ENCODE results near the gene C5.
"Not testable (repeated sequence)": the region's sequence is repeated elsewhere in the genome, so short reads cannot be mapped to it uniquely, and the experiment has no call there.

The C5 gene

DNA sequence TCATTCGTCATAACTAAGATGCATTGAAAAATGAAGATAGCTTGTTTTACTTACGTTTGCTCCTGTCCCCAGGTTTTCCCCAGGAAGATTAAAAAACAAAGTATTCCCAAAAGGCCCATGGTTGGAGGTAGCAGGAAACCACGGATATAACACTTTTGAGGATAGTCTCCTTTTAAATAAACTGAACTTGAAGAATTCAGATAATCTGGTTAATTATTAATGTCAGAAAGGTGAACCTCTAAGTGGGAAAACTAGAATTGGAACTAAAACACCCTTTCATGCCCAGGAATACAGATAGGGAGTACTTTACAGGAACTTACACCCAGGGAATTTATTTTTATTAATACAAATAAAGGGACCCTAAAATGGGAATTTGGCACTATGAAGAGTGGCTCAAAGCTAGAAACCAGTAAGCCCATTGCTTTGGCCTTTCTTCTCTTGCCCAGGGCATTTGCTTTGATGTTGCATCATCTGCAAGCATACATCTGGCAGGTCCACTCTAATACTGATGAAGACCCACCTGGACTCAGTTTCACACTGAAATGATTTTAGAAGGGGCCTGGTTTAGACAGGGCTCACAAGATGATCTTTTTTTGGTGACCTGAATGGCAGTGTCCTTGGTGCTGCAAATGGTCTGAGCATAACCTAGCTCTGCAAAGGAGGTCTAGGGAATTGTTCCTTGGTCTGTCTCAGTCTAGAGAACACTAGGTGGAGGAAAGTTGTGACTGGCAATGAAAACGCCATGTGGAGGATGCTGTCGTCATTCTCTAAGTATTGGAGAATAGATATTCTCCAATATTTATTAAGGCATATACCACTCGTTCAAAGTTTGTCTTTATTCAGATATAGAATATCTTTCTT, at the start of gene C5:
TSS of gene C5 (minus strand) at position 148 of the 861 bp plus-strand sequence. CDS start at position 119, 29 bp downstream.
- DNase-seq: no peak

DNA sequence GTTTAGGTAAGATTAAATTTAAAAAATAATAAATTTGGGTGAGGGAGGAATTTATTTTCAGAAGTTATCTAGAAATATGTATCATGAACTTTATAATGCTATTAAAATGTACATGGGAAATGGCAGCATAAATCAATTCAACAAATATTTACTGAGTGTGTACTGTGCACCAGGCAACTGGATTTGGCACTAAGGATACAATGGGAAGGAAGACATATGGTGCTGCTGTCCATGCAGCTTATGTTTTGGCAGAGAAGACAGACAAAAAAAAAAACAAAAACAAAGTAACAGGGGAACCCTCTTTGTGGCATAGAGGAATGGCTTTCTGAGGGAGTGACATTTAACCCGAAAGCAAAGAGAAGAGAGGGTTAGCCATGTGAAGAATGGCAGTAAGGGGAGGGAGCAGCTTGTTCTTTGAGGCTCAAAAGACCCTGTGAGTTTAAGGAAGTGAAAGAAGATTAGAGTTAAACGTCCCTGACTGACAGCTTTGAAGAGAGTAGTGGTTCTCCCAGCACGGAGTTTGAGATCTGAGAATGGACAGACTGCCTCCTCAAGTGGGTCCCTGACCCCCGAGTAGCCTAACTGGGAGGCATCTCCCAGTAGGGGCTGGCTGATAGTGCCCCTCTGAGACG, 48.6 kb upstream of the C5 start:
- no peak for DNase-seq

DNA sequence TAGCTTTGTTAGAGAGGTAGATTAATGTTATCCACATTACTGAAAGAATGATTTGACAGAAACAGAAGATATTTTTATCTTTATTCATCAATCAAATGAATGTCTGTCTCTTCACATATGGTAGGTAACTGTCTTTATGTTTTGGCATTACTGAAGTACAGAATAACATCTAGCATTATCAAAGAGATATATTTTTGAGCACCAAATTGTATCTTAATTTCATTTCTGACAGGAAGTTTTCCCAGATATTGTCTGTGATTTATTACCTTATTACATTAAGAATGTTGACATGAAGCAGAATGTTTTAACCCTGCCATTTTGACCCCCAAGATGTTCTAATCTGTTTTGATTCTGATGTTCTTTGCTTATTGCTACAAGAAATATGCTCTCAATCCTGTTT, 45.0 kb upstream of the C5 start:
- DNase-seq: no peak

DNA sequence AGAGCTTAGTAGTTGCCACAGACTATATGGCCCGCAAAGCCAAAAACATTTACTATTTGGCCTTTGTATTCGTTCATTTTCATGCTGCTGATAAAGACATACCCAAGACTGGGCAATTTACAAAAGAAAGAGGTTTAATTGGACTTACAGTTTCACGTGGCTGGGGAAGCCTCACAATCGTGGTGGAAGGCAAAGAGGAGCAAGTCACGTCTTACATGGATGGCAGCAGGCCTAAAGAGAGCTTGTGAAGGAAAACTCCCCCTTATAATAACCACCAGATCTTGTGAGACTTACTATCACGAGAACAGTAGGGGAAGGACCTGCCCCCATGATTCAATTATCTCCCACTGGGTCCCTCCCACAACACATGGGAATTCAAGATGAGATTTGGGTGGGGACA, 40.7 kb upstream of the C5 start:
- not testable (repeated sequence) for DNase-seq

DNA sequence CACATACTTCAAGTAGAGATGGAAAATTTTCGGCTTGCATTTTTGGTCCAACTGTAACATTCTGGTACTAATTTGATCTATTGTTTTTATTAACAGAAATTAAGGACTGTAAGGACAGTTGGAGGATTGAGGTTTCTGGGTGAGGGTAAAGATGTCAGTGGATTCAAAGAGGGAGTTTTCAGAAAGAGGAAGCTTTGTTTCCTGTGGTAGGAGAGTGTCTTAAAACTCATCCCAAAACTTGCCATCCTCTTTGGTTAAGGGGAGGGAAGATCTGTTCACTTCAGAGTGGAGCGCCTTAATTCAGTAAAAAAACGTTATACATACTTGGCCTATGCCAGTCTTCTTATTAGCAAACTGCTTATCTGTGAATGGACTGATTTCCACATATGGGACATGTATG, 38.5 kb upstream of the C5 start:
- no peak for DNase-seq

DNA sequence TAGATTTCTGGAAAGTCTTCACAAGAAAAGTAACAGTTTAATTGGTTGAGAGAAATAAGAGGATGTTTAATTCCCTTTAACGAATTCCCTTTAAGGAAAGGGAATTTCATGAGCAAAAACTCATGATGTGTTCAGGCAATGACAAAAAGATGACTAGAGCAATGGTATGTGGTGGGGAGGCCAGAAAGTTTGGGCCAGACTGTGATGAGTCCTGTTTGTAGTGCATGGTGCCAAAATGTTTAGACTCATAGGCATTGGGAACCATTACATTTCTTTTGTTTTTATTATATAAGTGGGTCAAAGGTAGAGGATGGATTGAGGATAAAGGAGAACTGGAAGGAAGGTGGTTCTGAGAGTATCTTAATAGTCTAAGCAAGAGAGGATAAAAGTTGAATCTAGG, 35.6 kb upstream of the C5 start:
- no peak for DNase-seq

DNA sequence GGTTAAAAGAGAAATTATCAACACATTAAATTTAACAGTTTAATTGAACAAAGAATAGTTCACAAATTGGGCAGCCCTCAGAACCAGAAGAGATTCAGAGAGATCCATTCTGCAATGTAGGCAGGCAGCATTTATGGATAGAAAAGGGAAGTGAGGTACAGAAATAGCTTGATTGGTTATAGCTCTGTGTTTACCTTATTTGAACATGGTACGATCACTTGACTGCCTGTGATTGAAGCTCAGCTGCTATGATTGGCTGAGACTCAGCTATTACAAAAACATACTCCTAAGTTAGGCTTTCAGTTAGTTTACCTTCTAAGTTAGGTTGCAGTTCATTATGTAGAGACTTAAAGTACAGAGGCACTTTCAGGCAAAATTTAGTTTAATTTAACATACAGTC, 32.0 kb upstream of the C5 start:
- no peak for DNase-seq

DNA sequence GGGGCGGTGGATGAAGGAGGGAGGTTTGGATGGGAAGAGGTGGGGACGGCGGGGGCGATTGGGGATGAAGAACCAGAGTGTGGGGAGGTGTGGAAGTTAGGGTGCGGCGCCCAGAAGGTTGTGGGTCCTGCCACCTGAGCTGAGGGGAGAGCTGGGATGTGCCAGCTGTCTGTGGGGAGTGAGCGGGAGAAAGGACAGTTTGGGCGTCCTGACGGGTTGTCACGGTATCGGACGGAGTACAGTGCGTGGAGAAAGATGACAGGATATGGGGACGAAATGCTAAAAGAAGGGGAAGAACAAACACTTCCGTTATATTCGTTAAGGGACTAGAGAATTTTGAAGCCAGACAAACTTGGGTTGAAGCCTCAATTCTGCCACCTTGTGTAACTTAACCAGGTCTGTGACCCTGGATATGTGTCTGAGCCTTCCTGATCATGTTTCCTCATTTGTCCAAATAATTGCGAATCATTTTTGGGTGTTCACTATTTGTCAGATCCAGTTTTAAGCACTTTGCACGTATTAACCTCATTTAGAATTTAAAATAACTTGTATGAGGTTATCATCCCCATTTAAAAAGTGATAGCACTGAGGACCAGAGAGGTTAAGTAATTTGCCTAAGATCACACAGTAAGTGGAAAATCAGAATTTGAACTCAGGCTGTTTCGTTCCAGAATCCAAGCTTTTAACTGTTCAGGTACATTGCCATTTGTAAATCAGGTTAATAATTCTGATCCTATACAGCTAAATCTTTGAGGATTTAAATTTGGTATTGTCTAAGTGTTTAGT, 25.4 kb upstream of the C5 start:
- DNase-seq: peak; percentile 9

DNA sequence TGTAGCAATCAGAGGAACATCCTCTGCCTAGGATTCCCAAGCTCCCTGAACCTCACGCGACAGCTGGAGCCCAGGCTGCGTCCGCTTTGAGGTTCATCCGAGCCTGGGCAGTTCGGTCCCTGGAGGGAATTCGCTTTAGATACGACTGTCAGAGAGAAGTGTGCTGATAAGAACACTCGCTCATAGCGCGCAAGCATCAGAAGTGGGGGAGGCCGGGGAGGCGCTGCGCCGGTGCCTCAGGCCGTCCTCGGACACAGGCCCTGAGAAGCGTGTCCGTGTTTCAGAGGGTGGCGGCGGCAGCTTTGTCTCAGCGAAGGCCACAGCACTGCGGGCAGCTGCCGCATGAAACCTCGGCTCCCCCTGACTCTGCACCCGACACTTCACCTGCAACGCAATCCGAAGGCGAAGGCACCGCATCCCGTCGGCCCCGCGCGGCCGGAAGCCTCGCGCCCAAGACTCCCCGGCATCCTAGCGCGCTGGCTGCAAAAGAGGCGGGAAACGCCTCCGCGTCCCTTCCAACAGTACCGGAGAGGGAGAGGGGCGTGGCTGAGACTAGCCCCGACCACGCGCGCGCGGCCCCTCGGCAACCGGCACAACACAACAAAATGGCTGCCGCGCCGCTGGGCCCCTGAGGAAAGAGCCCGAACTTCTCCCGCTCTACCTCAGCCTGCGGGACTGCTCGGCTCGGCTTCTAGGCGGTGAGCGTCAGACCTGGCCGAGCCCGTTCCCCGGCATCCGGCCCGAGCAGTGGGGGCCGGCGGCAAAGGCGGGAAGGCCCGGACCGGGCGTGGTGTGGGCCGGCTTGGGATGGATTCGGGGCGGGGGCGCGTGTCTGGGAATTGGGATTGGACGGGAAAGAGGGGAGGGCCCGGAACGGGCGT, 24.5 kb upstream of the C5 start, which contains the start of gene CNTRL:
TSS of gene CNTRL (plus strand) at position 586 of the 881 bp plus-strand sequence. CDS start 13,372 bp downstream, outside the sequence.
- DNase-seq: peak; percentile 53

DNA sequence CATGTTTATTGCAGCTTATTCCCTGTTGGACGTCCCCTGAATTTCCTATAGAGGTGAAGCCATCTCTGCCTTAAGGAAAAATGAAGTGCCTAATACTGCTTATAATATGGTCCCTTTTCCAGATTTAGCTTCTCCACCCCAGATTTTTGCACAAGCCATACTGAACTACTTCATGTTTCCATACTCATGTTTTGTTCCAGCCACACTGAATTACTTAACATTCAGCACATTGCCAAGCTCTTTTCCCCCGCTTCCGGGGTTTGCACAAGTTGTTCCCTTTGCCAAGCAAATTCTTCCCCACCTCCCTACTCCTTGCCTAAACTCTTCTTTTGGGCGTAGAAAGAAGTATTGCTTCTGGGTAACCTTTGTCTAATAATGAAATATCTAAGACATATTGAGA, 23.0 kb upstream of the C5 start:
- no peak for DNase-seq

DNA sequence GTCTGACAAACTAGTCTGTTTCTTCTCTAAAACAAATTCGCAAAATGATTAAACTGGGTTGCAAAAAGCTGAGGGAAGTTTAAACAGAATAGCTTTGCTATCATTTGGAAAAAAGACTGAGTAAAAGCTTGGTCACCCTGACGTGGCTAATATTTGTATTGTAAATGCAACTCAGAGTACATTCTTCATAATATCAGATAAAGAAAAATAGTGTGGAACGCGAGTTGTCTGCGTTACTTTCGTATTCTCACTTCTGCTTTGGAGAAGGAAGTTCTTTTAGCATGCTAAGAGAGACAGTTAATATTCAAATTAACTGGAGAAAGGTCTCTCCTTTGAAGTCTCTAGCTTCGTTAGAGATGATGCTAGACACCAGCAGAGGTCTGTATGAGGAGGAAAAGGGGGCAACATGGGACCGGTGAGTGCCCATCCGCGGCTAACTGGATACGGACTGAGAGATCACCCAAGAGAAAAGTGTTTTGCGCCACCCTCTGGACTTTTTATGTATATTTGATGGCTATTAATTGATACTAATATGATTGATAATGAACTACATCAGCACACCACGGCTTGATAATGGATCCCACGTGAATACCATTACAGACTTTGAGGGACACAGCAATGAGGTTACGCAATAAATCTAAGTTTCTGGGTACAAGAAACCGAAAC, 21.8 kb upstream of the C5 start:
- DNase-seq: no peak

DNA sequence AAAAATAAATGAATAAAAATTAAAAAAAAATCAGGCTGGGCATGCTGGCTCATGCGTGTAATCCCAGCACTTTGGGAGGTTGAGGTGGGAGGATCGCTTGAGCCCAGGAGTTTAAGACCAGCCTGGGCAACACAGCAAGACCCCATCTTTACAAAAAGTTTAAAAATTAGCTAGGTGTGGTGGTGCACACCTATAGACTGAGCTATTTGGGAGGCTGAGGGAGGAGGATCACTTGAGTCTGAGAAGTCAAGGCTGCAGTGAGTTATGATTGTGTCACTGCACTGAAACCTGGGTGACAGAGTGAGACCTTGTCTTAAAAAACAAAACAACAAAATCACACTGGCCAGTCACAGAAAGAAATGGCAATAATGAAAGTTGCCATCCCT, 21.3 kb upstream of the C5 start:
- no peak for DNase-seq

DNA sequence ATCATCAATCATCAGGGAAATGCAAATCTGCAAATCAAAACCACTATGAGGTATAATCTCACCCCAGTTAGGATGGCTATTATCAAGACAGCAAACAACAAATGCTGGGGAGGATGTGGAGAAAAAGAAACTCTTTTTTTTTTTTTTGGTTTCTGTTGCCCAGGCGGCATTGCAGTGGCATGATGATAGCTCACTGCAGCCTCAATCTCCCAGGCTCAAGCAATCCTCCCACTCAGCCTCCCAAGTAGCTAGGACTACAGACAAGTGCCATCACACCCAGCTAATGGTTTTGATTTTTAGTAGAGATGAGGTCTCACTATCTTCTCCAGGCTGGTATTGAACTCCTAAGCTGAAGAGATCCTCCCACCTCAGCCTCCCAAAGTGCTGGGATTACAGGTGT, 19.3 kb upstream of the C5 start:
- DNase-seq: no peak

DNA sequence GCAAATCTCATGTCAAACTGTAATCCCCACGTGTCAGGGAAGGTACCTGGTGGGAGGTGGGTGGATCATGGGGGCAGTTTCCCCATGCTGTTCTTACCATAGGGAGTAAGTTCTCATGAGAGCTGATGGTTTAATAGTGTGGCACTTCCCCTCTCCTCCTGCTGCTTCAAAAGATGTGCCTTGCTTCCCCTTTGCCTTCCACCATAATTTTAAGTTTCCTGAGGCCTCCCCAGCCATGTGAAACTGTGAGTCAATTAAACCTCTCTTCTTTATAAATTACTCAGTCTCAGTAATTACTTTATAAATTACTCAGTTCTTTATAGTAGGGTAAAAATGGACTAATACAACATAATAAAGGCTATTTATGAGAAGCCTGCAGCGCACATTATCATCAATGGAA, 17.6 kb upstream of the C5 start:
- DNase-seq: no peak

DNA sequence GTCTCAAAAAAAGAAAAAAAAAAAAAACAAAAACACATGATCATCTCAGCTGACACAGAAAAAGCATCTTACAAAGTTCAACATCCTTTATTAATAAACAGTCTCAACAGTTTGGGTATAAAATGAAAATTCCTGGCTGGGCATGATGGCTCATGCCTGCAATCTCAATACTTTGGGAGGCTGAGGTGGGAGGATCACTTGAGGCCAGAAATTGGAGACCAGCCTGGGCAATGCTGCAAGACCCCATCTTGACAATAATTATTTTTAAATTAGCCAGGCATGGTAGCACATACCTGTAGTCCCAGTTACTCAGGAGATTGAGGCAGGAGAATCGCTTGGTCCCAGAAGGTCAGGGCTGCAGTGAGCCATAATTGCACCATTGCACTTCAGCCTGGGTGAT, 16.8 kb upstream of the C5 start:
- DNase-seq: no peak

DNA sequence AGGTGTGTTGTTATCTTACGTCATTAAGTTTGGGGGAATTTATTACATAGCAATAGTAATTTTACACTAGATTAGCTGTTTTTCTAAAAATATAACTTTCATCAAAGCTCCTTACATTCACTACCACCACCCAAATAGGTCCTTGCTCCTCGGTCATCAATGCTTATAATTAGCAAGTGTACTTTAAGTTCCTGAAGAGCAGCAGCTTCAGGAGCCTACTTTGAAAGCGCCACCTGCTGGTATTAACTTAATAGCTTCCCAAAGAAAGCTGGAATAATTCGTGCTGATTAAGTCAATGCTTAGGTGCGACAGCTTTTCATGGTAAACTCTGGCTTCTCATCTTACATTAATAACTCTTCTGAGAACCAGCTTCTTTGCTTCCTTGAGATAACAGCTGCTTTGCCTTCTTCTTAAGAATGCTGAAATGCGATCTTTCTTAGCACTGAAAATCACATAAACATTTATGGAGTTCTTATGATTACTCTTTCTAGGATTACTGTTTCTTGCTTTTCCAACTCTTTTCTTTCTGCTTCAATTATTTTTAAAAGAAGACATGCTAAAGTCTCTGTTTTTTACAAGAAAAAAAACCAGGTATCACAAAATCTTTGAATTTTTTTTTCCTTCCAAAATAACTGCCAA, 10.0 kb upstream of the C5 start:
- no peak for DNase-seq

DNA sequence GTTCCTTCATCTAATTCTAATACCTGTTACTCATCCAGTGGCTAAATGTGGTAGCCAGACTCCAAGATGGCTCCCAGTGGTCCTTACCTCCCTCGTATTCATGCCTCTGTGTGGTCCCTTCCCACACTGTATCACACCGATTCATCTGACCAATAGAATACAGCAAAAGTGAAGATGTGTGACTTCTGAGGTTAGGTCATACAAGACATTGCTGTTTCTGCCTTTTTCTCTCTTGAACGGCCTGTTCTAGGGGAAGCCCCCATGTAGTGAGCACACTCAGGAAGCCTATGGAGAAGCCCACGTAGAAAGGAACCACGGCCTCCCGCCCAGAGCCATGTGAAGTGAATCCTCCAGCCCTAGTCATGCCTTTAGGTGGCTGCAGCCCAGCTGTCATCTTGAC, 9.4 kb upstream of the C5 start:
- no peak for DNase-seq

DNA sequence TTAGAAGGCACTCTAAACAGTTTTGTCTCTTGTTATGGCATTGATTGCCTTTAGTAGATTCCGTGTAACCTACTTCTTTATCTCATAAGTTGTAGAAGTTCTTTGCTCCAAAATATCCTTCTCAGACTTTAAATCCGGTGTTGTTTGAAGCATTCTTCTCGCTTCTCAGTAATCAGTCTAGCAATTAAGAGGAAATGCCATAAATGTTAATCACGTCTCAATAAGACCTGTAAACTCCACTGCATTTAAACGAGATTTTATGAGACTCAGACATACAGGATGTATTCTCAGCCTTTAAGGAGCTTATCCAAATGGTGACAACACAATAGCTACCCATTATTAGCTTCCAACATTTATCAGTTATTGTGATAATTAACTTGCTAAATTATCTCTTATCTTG, 7.7 kb upstream of the C5 start:
- no peak for DNase-seq

DNA sequence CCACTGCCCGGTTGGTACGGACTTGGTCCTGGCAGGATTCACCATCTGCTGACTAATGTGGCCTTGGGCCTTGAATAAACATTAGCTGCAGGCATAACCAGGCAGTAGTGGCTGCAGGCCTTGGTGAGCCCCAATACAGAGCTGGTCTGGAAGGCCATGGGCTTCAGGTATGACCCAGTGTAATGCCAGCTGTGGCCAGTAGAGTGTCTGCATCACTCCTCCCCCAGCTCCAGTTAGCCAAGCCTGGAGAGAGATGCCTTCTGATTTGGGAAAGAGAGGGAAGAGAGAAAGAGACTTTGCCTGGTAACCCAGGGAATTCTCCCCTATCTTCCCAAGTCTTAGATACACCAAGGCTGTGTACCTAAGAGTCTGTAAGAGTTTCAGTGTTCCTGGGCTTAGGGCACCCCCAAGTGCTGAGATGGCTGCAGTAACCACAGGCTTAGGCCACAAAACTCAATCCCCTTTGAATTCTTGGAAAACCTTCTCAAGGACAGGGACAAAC, 5.6 kb upstream of the C5 start:
- DNase-seq: no peak

DNA sequence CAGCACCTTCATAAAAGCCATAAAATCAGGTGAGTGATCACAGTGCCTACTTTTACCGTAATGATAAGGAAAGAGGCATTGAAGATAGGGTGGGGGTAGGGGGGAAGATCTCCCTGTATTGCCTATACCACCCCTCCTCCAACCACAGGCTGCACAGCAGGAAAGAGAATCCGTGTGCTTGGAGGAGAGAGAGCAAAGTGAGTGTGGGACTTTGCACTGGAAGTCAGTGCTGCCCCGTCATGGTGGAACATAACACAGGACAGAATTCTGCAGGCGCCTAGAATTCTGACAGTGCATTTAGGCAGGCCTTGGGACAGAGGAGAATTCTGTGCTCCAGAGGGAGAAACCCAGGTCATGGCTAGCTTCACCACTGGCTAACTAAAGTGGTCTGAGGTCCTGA, 3.5 kb upstream of the C5 start:
- DNase-seq: no peak

DNA sequence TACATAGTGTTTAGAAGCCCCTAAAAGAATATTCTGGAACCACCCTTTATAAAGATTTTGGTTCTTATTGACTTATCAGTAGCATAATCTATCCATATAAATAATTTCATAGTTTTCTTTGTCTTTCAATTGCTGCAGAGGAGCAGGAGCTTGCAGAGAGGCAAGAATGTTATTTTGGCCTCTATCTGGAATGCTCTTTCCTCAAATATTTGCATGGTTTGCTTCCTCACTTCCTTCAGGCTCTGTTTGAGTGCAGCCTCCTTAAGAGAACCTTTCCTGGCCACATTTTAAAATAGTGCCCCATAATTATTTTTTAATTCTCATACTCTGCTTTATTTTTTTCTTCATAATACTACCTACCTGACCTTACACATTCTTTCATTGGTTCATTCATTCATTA, 1.5 kb downstream of the C5 start:
- no peak for DNase-seq

Data from NCI-H2081 treated with DMSO at 0.1 percent for 48 hours (cell line).